ENCODE results near the gene PIP5K1B. TPM values are rescaled to one million over a fixed set of nuclear protein-coding genes. Genes with fewer than 3 reads are reported as not detected.

Gene PIP5K1B
- total and polyA plus RNA-seq, 2 donors (not counting 3 experiments of a cell fraction or from before 2014, with no cell fraction given): 0.27 TPM; not detected in 1

GRCh38 chr9:68872026-68872501 is 167.0 kb downstream of the PIP5K1B start:
- H3K9me1 ChIP-seq (replicated peaks; ENCODE audit: control insufficient read depth, extremely low read depth, insufficient read depth, low read length): no peaks in the 10 kb centered on the region
- no TSS peak for BruUV-seq (replicated peaks)
- dilution Hi-C loops (cut with MboI; ENCODE audit: extremely low pct_ligation_motif_present, low sequenced_read_pairs) (no loop called here), intact Hi-C loops (cut with micrococcal nuclease) (no loop called here)
- H3K27me3 ChIP-seq (ENCODE audit: control insufficient read depth in 2 of 2, insufficient read depth in 2 of 2, low read length in 2 of 2): peaks cover 3 to 7% of the 10 kb centered on the region in 2 experiments
- H3K36me3 ChIP-seq (ENCODE audit: control insufficient read depth in 2 of 2, extremely low read depth in 1 of 2, insufficient read depth in 2 of 2, low read length in 2 of 2): no peaks in the 10 kb centered on the region
- DNase-seq (ENCODE audit: low read depth, low spot score) (no peak), FAIRE-seq (no peak)
- TF ChIP-seq CTCF (IDR thresholded peaks at IDR 0.05; ENCODE audit: extremely low read depth in 1 of 2, insufficient read depth in 1 of 2, low read depth in 1 of 2, low read length in 2 of 2) (no peak), POLR2AphosphoS5 (IDR thresholded peaks at IDR 0.05; ENCODE audit: insufficient read depth, low read depth, low read length) (no peak), GATA2 (IDR thresholded peaks at IDR 0.05; ENCODE audit: insufficient read depth, insufficient read length, low read depth, low read length) (no peak), EZH2 (IDR thresholded peaks at IDR 0.05; ENCODE audit: borderline replicate concordance, low read depth, low read length, severe bottlenecking) (no peak), MYC (IDR thresholded peaks at IDR 0.05; ENCODE audit: low read depth, low read length) (no peak), MAX (IDR thresholded peaks at IDR 0.05; ENCODE audit: insufficient read depth, insufficient read length) (no peak), FOS (IDR thresholded peaks at IDR 0.05; ENCODE audit: borderline replicate concordance, insufficient read depth, low read length) (no peak), POLR2A (IDR thresholded peaks at IDR 0.05; ENCODE audit: low read depth, low read length) (no peak), JUN (IDR thresholded peaks at IDR 0.05; ENCODE audit: borderline replicate concordance, insufficient read depth, insufficient read length, low read depth) (no peak)
- no peak overlapping the region for H3K27ac ChIP-seq (ENCODE audit: insufficient read depth, low read depth, low read length)
- H3K9me3 ChIP-seq (replicated peaks; ENCODE audit: control insufficient read depth, insufficient read depth, low read length): no peaks in the 10 kb centered on the region
- H3K79me2 ChIP-seq (ENCODE audit: control insufficient read depth, insufficient read depth, low read length): no peaks in the 10 kb centered on the region
- no peaks in the 10 kb centered on the region for H4K20me1 ChIP-seq (replicated peaks; ENCODE audit: control insufficient read depth, extremely low read depth, insufficient read depth, low read length)
- CTCF ChIA-PET: no interaction called here
- no peak overlapping the region for H2AFZ ChIP-seq (ENCODE audit: low read depth, low read length)
- H3K4me1 ChIP-seq (ENCODE audit: control insufficient read depth, extremely low read depth, insufficient read depth, low read length): no peaks in the 10 kb centered on the region
- POLR2A ChIA-PET: no interaction called here
- no peak overlapping the region for H3K4me3 ChIP-seq (replicated peaks in 1 of 3; ENCODE audit: insufficient read depth in 1 of 3, low read depth in 1 of 3, low read length in 3 of 3)
- no peak overlapping the region for H3K9ac ChIP-seq (replicated peaks; ENCODE audit: extremely low read depth, insufficient read depth, low read length)
- H3K4me2 ChIP-seq (ENCODE audit: insufficient read depth, low read length): no peak overlapping the region
